ENCODE results near the gene CDHR1.

CDHR1 gene

DNA sequence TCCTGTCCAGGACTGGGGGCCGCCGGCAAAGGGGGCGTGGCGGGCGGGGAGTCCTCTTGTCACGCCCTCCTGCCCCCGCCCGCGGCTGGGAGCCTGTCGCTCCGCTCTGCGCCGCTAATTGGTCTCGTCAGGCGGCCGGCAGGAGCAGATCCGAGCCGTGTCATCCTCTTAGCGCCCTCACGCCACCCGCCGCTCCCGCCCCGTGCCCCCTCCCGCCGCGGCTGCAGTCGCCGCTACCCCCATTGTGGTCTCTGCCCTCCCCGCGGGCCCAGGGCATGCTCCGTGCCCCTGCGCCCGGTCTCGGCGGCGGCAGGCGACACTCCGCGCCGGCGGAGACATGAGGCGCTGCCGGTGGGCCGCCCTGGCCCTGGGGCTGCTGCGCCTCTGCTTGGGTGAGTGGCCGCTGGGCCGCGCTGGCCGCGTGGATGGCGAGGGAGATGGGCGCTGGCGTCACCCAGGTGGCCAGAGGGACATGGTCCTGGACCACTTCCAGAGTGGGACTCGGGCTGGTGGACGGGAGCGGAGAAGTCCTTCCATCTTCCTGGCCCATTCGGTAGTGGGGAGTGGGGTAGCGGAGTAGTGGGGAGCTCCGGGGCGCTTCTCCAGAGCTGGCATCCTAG lies at the start of gene CDHR1:
TSS of gene CDHR1 (plus strand) at position 114 of the 620 bp plus-strand sequence. CDS start at position 338, 224 bp downstream.
- DNase-seq (ENCODE audit: low spot score): peak; percentile 81
- TF ChIP-seq, protein P1, sequence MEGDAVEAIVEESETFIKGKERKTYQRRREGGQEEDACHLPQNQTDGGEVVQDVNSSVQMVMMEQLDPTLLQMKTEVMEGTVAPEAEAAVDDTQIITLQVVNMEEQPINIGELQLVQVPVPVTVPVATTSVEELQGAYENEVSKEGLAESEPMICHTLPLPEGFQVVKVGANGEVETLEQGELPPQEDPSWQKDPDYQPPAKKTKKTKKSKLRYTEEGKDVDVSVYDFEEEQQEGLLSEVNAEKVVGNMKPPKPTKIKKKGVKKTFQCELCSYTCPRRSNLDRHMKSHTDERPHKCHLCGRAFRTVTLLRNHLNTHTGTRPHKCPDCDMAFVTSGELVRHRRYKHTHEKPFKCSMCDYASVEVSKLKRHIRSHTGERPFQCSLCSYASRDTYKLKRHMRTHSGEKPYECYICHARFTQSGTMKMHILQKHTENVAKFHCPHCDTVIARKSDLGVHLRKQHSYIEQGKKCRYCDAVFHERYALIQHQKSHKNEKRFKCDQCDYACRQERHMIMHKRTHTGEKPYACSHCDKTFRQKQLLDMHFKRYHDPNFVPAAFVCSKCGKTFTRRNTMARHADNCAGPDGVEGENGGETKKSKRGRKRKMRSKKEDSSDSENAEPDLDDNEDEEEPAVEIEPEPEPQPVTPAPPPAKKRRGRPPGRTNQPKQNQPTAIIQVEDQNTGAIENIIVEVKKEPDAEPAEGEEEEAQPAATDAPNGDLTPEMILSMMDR (IDR thresholded peaks at IDR 0.05; ENCODE audit: extremely low read depth, insufficient read depth, missing control alignments): no peak
- in situ Hi-C loops (cut with MboI; ENCODE audit: low pct_unique_long_range_greater_than_20kb, low sequenced_read_pairs, unreplicated experiment): no loop called here

DNA sequence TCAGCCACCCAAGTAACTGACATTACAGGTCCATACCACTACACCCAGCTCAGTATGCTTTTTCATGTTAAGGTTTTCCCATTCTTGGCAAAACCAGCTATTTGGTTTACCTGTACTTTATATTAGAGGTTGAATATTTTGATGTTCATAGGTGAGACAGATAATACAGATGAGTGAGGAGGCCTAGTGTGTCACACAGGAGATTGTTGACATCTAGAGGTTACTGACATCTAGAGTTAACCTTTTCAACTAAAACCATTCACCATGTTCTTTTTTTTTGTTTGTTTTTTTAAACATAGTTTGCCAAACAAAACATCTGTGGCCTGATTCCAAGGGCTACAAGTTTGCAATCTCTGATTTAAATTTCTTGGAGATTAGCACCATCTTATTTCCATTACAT lies 47.0 kb upstream of the CDHR1 start:
- no peak for DNase-seq (ENCODE audit: low spot score)
- TF ChIP-seq, protein P1 (IDR thresholded peaks at IDR 0.05; ENCODE audit: extremely low read depth, insufficient read depth, missing control alignments): no peak
- in situ Hi-C loops (cut with MboI; ENCODE audit: low pct_unique_long_range_greater_than_20kb, low sequenced_read_pairs, unreplicated experiment): loop anchor here (10.0 kb wide), 1 partner anchor 67 kb away; no protein-coding TSS in a partner anchor

DNA sequence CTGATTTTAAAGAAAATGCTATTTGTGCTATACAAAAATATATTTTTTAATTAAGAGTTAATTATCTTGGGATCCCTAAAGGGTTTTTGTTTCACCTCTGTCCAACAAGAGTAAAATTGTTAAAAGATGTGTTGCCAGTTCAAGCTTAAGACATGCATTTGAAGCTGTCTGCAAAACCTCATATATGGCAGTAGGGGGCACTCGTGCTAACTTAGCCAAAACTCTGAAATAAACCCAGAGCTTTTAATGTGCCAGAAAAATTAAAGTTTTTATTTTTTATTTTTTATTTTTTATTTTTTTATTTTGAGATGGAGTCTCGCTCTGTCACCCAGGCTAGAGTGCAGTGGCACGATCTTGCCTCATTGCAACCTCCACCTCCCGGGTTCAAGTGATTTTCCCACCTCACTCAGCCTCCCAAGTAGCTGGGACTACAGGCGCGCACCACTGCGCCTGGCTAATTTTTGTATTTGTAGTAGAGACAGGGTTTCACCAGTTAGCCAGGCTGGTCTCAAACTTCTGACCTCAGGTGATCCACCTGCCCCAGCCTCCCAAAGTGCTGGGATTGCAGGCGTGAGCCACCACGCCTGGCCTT lies 46.2 kb upstream of the CDHR1 start:
- in situ Hi-C loops (cut with MboI; ENCODE audit: low pct_unique_long_range_greater_than_20kb, low sequenced_read_pairs, unreplicated experiment): loop anchor here (10.0 kb wide), 1 partner anchor 67 kb away; no protein-coding TSS in a partner anchor
- peak; percentile 36 for DNase-seq (ENCODE audit: low spot score)
- TF ChIP-seq, protein P1 (IDR thresholded peaks at IDR 0.05; ENCODE audit: extremely low read depth, insufficient read depth, missing control alignments): peak; percentile 72

DNA sequence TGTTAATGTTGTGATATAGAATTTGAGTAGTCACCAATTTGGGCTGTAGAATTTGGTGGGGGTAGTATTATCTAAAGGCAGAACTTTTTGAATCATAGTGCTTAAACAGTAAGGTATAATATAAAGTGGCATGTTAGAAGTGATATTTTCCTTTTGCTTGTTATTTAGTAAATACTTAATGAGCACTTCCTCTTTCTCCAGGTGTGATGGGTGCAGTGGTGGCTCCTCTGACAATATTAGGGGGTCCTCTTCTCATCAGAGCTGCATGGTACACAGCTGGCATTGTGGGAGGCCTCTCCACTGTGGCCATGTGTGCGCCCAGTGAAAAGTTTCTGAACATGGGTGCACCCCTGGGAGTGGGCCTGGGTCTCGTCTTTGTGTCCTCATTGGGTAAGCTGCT lies 44.5 kb upstream of the CDHR1 start:
- no peak for DNase-seq (ENCODE audit: low spot score)
- in situ Hi-C loops (cut with MboI; ENCODE audit: low pct_unique_long_range_greater_than_20kb, low sequenced_read_pairs, unreplicated experiment): loop anchor here (10.0 kb wide), 1 partner anchor 65 kb away; no protein-coding TSS in a partner anchor
- TF ChIP-seq, protein P1 (IDR thresholded peaks at IDR 0.05; ENCODE audit: extremely low read depth, insufficient read depth, missing control alignments): no peak

DNA sequence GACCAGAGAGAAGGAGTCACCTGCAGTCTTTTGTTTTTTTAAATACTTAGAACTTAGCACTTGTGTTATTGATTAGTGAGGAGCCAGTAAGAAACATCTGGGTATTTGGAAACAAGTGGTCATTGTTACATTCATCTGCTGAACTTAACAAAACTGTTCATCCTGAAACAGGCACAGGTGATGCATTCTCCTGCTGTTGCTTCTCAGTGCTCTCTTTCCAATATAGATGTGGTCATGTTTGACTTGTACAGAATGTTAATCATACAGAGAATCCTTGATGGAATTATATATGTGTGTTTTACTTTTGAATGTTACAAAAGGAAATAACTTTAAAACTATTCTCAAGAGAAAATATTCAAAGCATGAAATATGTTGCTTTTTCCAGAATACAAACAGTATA lies 41.6 kb upstream of the CDHR1 start:
- DNase-seq (ENCODE audit: low spot score): no peak
- TF ChIP-seq, protein P1 (IDR thresholded peaks at IDR 0.05; ENCODE audit: extremely low read depth, insufficient read depth, missing control alignments): no peak
- in situ Hi-C loops (cut with MboI; ENCODE audit: low pct_unique_long_range_greater_than_20kb, low sequenced_read_pairs, unreplicated experiment): no loop called here

DNA sequence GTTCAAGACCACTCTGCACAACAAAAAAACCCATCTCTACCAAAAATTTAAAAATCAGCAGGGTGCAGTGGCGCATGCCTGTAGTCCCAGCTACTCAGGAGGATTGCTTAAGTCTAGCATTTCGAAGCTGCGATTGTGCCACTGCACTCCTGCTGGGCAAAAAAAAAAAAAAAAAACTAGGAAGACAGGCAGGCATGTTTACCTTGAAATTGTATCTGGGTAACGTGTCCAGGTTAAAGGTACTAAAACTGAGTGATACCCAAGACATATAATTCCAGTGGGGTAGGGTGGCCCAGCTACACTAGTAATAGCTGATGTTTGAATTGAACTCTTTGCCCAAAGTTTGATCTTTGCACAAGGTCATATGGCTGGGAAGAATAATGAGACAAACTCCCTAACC lies 38.8 kb upstream of the CDHR1 start:
- TF ChIP-seq, protein P1 (IDR thresholded peaks at IDR 0.05; ENCODE audit: extremely low read depth, insufficient read depth, missing control alignments): no peak
- DNase-seq (ENCODE audit: low spot score): no peak
- in situ Hi-C loops (cut with MboI; ENCODE audit: low pct_unique_long_range_greater_than_20kb, low sequenced_read_pairs, unreplicated experiment): no loop called here
